Panc1 (cell line): ENCODE measurements around the gene EMD. TPM values are rescaled to one million over a fixed set of nuclear protein-coding genes. Genes with fewer than 3 reads are reported as not detected.

ENCODE experiments used
- ATAC-seq: fragments of 200-7000 bp; cut with Tn5 transposase; 2 replicates; pipeline ENCODE4 v1.9.1; 2020; ENCODE audit warnings: mild to moderate bottlenecking, moderate library complexity
- BruUV-seq: library from RNA; stranded (reverse); fragments of 400-500 nt; replicated peaks from 2 replicates; lab custom pipeline; 2021; lab: Mats Ljungman, UMichigan
- CTCF ChIA-PET: fragments of 300-600 bp; sonication (Branson Sonifier 250); formaldehyde crosslinking; loops from one replicate; lab custom pipeline; 2022; ENCODE audit warnings: antibody characterized with exemption; lab: Charles Lee
- POLR2A ChIA-PET: fragments of 300-600 bp; sonication (Branson Sonifier 250); formaldehyde crosslinking; loops from one replicate; lab custom pipeline; 2022; ENCODE audit warnings: antibody characterized with exemption; lab: Charles Lee
- DNase-seq: peaks from one replicate; pipeline ENCODE4 v3.0.0-alpha.2; 2010; ENCODE audit warnings: low read depth, low spot score
- H3K27ac ChIP-seq: 2 replicates; pipeline ENCODE4 v1.5.1; 2011; ENCODE audit warnings: mild to moderate bottlenecking, low read length, inconsistent platforms
- H3K27me3 ChIP-seq: fragments of 200-500 bp; sonication (Bioruptor generic); 2 replicates; pipeline ENCODE4 v1.6.0; 2014; ENCODE audit warnings: low read length, inconsistent platforms; ENCODE audit not compliant: control insufficient read depth, insufficient read depth
- H3K36me3 ChIP-seq: fragments of 200-500 bp; sonication (Bioruptor generic); 2 replicates; pipeline ENCODE4 v1.5.1; 2014; ENCODE audit warnings: inconsistent platforms, mild to moderate bottlenecking, low read length, moderate library complexity; ENCODE audit not compliant: control insufficient read depth, insufficient read depth
- H3K4me1 ChIP-seq: 2 replicates; pipeline ENCODE4 v1.5.1; 2011; ENCODE audit warnings: inconsistent platforms, mild to moderate bottlenecking, low read length, moderate library complexity; ENCODE audit not compliant: control insufficient read depth, insufficient read depth
- H3K4me3 ChIP-seq, 2 experiments: 2 replicates each; pipeline ENCODE4 v1.5.1; 2011 to 2012; ENCODE audit warnings: low read depth in 2 of 2, low read length in 2 of 2, mild to moderate bottlenecking in 2 of 2, inconsistent platforms in 1 of 2, moderate library complexity in 1 of 2
- H3K9me3 ChIP-seq: fragments of 200-500 bp; sonication (Bioruptor generic); 2 replicates; pipeline ENCODE4 v1.5.1; 2014; ENCODE audit warnings: low read depth, mild to moderate bottlenecking, inconsistent platforms, low read length, moderate library complexity; ENCODE audit not compliant: control insufficient read depth, insufficient read depth
- POLR2AphosphoS5 ChIP-seq: IDR thresholded peaks from 2 replicates; pipeline ENCODE4 v1.6.1; 2012; ENCODE audit warnings: mild to moderate bottlenecking, low read depth, low read length, moderate library complexity
- REST ChIP-seq, 2 experiments: IDR thresholded peaks; 2 replicates each; pipeline ENCODE4 v1.6.1; 2011 to 2012; ENCODE audit warnings: low read depth in 2 of 2, control low read depth in 1 of 2, low read length in 1 of 2, mild to moderate bottlenecking in 1 of 2, moderate library complexity in 1 of 2; ENCODE audit not compliant: insufficient read depth in 1 of 2
- SIN3A ChIP-seq: IDR thresholded peaks from 2 replicates; pipeline ENCODE4 v1.6.1; 2012; ENCODE audit warnings: low read depth, mild to moderate bottlenecking, low read length, moderate library complexity, borderline replicate concordance; ENCODE audit not compliant: insufficient read depth
- TCF7L2 ChIP-seq: IDR thresholded peaks from 2 replicates; pipeline ENCODE4 v1.6.1; 2011; ENCODE audit warnings: mild to moderate bottlenecking, low read depth, low read length, inconsistent platforms
- in situ Hi-C: cut with HindIII; loops from 2 replicates; pipeline ENCODE4 v1.10.0; 2016; ENCODE audit warnings: low sequenced_read_pairs, low pct_unique_long_range_greater_than_20kb
- intact Hi-C: fragments of 100-400 bp; cut with micrococcal nuclease; formaldehyde crosslinking; loops from one replicate; pipeline ENCODE4 v1.10.0; 2022; ENCODE audit not compliant: unreplicated experiment
- total RNA-seq: library from RNA; stranded (reverse); gene quantifications from one replicate; pipeline ENCODE4 v1.2.1, GENCODE V29; 2021; ENCODE audit not compliant: unreplicated experiment
- TF ChIP-seq, protein P1 (sequence below): fragments of 450-650 bp; IDR thresholded peaks from 2 replicates; pipeline ENCODE4 v1.5.1; 2017; ENCODE audit warnings: mild to moderate bottlenecking

The EMD gene
- total RNA-seq, 1 experiment from 2014 or later: 178 TPM

DNA sequence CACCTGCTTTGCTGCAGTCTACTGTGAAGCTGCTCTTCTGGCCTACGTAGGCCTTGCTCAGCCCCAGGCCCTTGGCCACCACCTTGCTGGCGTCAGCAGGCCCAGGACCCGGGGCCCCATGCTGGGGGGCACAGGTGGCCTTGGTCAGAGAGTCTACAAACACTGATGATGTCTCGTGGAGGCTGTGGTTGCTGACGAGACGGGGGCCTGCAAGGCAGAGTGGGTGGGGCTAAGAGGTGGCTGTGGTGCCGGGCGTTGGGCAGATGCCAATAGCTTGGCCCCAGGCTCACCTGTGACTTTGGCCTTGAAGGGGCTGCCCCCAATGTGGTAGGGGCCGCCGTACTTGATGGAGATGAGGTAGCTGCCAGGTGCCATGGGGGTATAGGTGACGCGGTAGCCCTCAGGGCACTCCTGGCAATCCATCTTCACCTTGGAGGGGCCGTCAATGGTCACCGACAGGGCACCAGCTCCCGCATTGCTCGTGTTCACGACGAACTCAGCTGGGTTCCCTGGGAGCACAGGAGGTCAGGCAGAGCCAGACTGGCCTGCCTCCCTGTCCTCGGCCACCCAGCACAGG is 29.6 kb upstream of the EMD start:
- no peak for ATAC-seq
- intact Hi-C loops: no loop called here
- Histone ChIP-seq H3K27me3 (no peaks in the 10 kb centered on the region), H3K4me3 (no peak overlapping the region), H3K4me1 (peaks cover 14% of the 10 kb centered on the region), H3K27ac (no peak overlapping the region), H3K9me3 (no peaks in the 10 kb centered on the region), H3K36me3 (no peaks in the 10 kb centered on the region; the same call in 1 of the 2 replicates)
- BruUV-seq: no TSS peak
- no peak for TF ChIP-seq REST (IDR thresholded peaks at IDR 0.05; ENCODE audit: insufficient read depth in 1 of 2, low read depth in 2 of 2, low read length in 1 of 2)
- no peak for TF ChIP-seq TCF7L2
- TF ChIP-seq, protein P1, sequence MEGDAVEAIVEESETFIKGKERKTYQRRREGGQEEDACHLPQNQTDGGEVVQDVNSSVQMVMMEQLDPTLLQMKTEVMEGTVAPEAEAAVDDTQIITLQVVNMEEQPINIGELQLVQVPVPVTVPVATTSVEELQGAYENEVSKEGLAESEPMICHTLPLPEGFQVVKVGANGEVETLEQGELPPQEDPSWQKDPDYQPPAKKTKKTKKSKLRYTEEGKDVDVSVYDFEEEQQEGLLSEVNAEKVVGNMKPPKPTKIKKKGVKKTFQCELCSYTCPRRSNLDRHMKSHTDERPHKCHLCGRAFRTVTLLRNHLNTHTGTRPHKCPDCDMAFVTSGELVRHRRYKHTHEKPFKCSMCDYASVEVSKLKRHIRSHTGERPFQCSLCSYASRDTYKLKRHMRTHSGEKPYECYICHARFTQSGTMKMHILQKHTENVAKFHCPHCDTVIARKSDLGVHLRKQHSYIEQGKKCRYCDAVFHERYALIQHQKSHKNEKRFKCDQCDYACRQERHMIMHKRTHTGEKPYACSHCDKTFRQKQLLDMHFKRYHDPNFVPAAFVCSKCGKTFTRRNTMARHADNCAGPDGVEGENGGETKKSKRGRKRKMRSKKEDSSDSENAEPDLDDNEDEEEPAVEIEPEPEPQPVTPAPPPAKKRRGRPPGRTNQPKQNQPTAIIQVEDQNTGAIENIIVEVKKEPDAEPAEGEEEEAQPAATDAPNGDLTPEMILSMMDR: no peak
- no peak for TF ChIP-seq SIN3A
- TF ChIP-seq POLR2AphosphoS5: no peak
- CTCF ChIA-PET: no interaction called here
- in situ Hi-C loops: no loop called here
- POLR2A ChIA-PET: no interaction called here
- no peak for DNase-seq

- DNase-seq (no peak), ATAC-seq (no peak)
- POLR2A ChIA-PET: no interaction called here
- H3K27ac ChIP-seq: no peak overlapping the region
- H3K27me3 ChIP-seq: no peaks in the 10 kb centered on the region
- BruUV-seq: no TSS peak
- CTCF ChIA-PET: no interaction called here
- in situ Hi-C loops: no loop called here
- H3K4me1 ChIP-seq: peaks cover 14% of the 10 kb centered on the region
- TF ChIP-seq POLR2AphosphoS5 (no peak), REST (IDR thresholded peaks at IDR 0.05; ENCODE audit: insufficient read depth in 1 of 2, low read depth in 2 of 2, low read length in 1 of 2) (no peak), TCF7L2 (no peak), SIN3A (no peak)
- TF ChIP-seq, protein P1: no peak
- intact Hi-C loops: no loop called here
- H3K9me3 ChIP-seq: no peaks in the 10 kb centered on the region
- no peaks in the 10 kb centered on the region; the same call in 1 of the 2 replicates for H3K36me3 ChIP-seq
- no peak overlapping the region for H3K4me3 ChIP-seq
Measured at GRCh38 chrX:154349979-154350378, 29.1 kb upstream of the EMD start.
